ENCODE data around the gene TRERF1. TPM values are rescaled to one million over a fixed set of nuclear protein-coding genes. Genes with fewer than 3 reads are reported as not detected.

TRERF1 gene
- total RNA-seq, 1 experiment from 2014 or later: 13.9 TPM

- intact Hi-C loops (cut with micrococcal nuclease): loop anchor here (5.0 kb wide), 1 partner anchor 83 kb away; no protein-coding TSS in a partner anchor
- H3K36me3 ChIP-seq (ENCODE audit: low read depth, low read length): no peaks in the 10 kb centered on the region
- ATAC-seq: no peak
- no peak for DNase-seq
- H4K20me1 ChIP-seq (ENCODE audit: low read length): no peaks in the 10 kb centered on the region
- no peak overlapping the region for H3K27ac ChIP-seq (ENCODE audit: low read length)
- no peaks in the 10 kb centered on the region for H3K9me3 ChIP-seq (ENCODE audit: low read length)
- no peaks in the 10 kb centered on the region for H3K9me2 ChIP-seq (replicated peaks; ENCODE audit: low read length)
- POLR2A ChIA-PET (ENCODE audit: unreplicated experiment): no interaction called here
- no peak overlapping the region for H3K4me3 ChIP-seq (ENCODE audit: low read length)
- CTCF ChIA-PET: no interaction called here
- H2AFZ ChIP-seq (ENCODE audit: low read length): no peak overlapping the region
- no peak overlapping the region for H3K4me2 ChIP-seq (ENCODE audit: low read length)
- no peaks in the 10 kb centered on the region for H3F3A ChIP-seq (ENCODE audit: low read length, unreplicated experiment)
- peaks cover 16% of the 10 kb centered on the region for H3K79me2 ChIP-seq (ENCODE audit: low read length)
- H3K9ac ChIP-seq (ENCODE audit: low read length): no peak overlapping the region
- H3K27me3 ChIP-seq (ENCODE audit: low read length): no peaks in the 10 kb centered on the region
- TF ChIP-seq CTCF (conservative IDR thresholded peaks at IDR 0.05; ENCODE audit: low read depth, low read length): no peak
- TF ChIP-seq EZH2 (IDR thresholded peaks at IDR 0.05; ENCODE audit: low read length, unreplicated experiment): no peak
- TF ChIP-seq EZH2phosphoT487 (IDR thresholded peaks at IDR 0.05; ENCODE audit: borderline replicate concordance, low read length): no peak
- H3K4me1 ChIP-seq (ENCODE audit: insufficient read depth, low read length): peaks cover 35% of the 10 kb centered on the region
- no TSS peak for BruUV-seq (replicated peaks)
Observed at GRCh38 chr6:42354702-42355101, 97.0 kb downstream of the TRERF1 start.

DNA sequence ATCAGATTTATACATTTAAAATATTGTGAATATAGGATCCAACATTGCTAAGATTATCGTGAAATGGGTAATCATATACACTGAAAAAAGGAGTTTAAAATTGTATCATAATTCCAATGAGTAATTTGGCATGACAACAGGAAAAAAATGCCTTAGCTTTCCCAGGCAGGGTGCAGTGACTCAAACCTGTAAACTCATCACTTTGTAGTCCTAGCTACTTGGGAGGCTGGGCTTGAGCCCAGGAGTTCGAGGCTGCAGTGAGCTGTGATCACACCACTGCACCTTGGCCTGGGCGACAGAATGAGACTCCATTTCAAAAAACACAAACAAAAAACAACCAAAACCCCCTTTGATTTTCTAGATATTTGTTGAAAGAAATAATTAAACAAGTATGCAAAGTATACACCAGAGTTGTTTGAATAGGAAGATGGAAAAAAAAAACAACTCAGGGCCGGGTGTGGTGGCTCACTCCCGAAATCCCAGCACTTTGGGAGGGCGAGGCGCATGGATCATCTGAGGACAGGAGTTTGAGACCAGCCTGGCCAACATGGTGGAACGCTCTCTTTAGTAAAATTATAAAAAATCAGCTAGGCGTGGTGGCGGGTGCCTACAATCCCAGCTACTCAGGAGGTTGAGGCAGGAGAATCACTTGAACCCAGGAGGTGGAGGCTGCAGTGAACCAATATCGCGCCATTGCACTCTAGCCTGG, 98.7 kb downstream of the TRERF1 start:
- Histone ChIP-seq H3K9ac (ENCODE audit: low read length) (no peak overlapping the region), H3K9me3 (ENCODE audit: low read length) (no peaks in the 10 kb centered on the region), H4K20me1 (ENCODE audit: low read length) (no peaks in the 10 kb centered on the region), H3K79me2 (ENCODE audit: low read length) (no peaks in the 10 kb centered on the region; the same call in 1 of the 2 replicates), H3K36me3 (ENCODE audit: low read depth, low read length) (no peaks in the 10 kb centered on the region), H2AFZ (ENCODE audit: low read length) (no peak overlapping the region), H3K27me3 (ENCODE audit: low read length) (no peaks in the 10 kb centered on the region), H3K4me2 (ENCODE audit: low read length) (no peak overlapping the region), H3K4me1 (ENCODE audit: insufficient read depth, low read length) (peaks cover 21% of the 10 kb centered on the region), H3F3A (ENCODE audit: low read length, unreplicated experiment) (no peaks in the 10 kb centered on the region), H3K4me3 (ENCODE audit: low read length) (no peak overlapping the region), H3K27ac (ENCODE audit: low read length) (peak overlapping the region; percentile 15), H3K9me2 (replicated peaks; ENCODE audit: low read length) (no peaks in the 10 kb centered on the region)
- intact Hi-C loops (cut with micrococcal nuclease): no loop called here
- ChIA-PET CTCF (no interaction called here), POLR2A (ENCODE audit: unreplicated experiment) (no interaction called here)
- DNase-seq (peak; percentile 74), ATAC-seq (peak; percentile 64)
- no peak for TF ChIP-seq EZH2phosphoT487 (IDR thresholded peaks at IDR 0.05; ENCODE audit: borderline replicate concordance, low read length)
- TF ChIP-seq CTCF (conservative IDR thresholded peaks at IDR 0.05; ENCODE audit: low read depth, low read length): no peak
- no peak for TF ChIP-seq EZH2 (IDR thresholded peaks at IDR 0.05; ENCODE audit: low read length, unreplicated experiment)
- BruUV-seq (replicated peaks): no TSS peak

DNA sequence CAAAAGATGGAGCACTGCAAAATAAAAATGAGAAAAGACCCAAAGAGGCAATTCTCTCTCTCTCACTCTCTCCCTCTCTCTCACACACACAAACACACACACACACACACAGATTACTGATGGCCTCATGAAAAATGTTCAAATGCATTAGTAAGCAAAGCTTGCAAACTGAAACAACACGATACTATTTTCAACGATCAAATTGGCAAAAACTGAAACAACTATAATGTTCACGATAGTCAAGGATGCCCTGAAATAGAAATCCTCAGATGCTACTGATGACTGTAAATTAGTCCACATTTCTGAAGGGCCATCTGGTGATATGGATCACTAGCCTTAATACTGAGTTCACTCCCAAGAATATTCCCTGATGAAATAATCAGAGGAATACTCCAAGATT, 100.8 kb downstream of the TRERF1 start:
- intact Hi-C loops (cut with micrococcal nuclease): no loop called here
- Histone ChIP-seq H3K9ac (ENCODE audit: low read length) (no peak overlapping the region), H3K27me3 (ENCODE audit: low read length) (no peaks in the 10 kb centered on the region), H3K36me3 (ENCODE audit: low read depth, low read length) (no peaks in the 10 kb centered on the region), H3K9me2 (replicated peaks; ENCODE audit: low read length) (no peaks in the 10 kb centered on the region), H3F3A (ENCODE audit: low read length, unreplicated experiment) (no peaks in the 10 kb centered on the region), H4K20me1 (ENCODE audit: low read length) (no peaks in the 10 kb centered on the region), H3K4me2 (ENCODE audit: low read length) (no peak overlapping the region), H2AFZ (ENCODE audit: low read length) (no peak overlapping the region), H3K9me3 (ENCODE audit: low read length) (no peaks in the 10 kb centered on the region), H3K4me3 (ENCODE audit: low read length) (no peak overlapping the region), H3K27ac (ENCODE audit: low read length) (no peak overlapping the region), H3K4me1 (ENCODE audit: insufficient read depth, low read length) (peaks cover 12% of the 10 kb centered on the region), H3K79me2 (ENCODE audit: low read length) (no peaks in the 10 kb centered on the region; the same call in 1 of the 2 replicates)
- no peak for DNase-seq
- TF ChIP-seq CTCF (conservative IDR thresholded peaks at IDR 0.05; ENCODE audit: low read depth, low read length) (no peak), EZH2phosphoT487 (IDR thresholded peaks at IDR 0.05; ENCODE audit: borderline replicate concordance, low read length) (no peak), EZH2 (IDR thresholded peaks at IDR 0.05; ENCODE audit: low read length, unreplicated experiment) (no peak)
- no TSS peak for BruUV-seq (replicated peaks)
- POLR2A ChIA-PET (ENCODE audit: unreplicated experiment): no interaction called here
- CTCF ChIA-PET: no interaction called here
- no peak for ATAC-seq
